ENCODE measurements around the gene DENND5B. TPM values are rescaled to one million over a fixed set of nuclear protein-coding genes. Genes with fewer than 3 reads are reported as not detected.

Gene DENND5B
- total RNA-seq, 1 experiment from 2014 or later = 34.9 TPM

- H3K4me1 ChIP-seq = peaks cover 30% of the 10 kb centered on the region
- Mint-ChIP-seq H3K9me3 (ENCODE audit: unreplicated experiment) (peaks cover 10% of the 10 kb centered on the region), H3K4me3 (ENCODE audit: unreplicated experiment) (peak overlapping the region; percentile 70), H3K4me1 (ENCODE audit: low read depth, unreplicated experiment) (peaks cover 49% of the 10 kb centered on the region), H3K27ac (ENCODE audit: unreplicated experiment) (peak overlapping the region; percentile 100), H3K27me3 (ENCODE audit: insufficient read depth, unreplicated experiment) (no peaks in the 10 kb centered on the region), H3K36me3 (ENCODE audit: insufficient read depth, unreplicated experiment) (peaks cover 44% of the 10 kb centered on the region)
- ChIA-PET CTCF (interaction anchor here (1.0 kb wide), 1 partner anchor 97 kb away, joined by 3 read pairs; no protein-coding TSS in a partner anchor), POLR2A (interaction anchor here (0.9 to 4.1 kb wide), 5 partner anchors 14 to 48 kb away, joined by 3 to 145 read pairs (median 6); partner anchors contain the start of gene SINHCAF)
- no peaks in the 10 kb centered on the region for H3K27me3 ChIP-seq (replicated peaks; ENCODE audit: control insufficient read depth, insufficient read depth, low read length)
- no TSS peak for BruUV-seq (replicated peaks)
- no peaks in the 10 kb centered on the region for H3K9me3 ChIP-seq
- TF ChIP-seq CTCF (IDR thresholded peaks at IDR 0.05; ENCODE audit: insufficient read depth in 1 of 2, low read depth in 1 of 2, low read length in 1 of 2, severe bottlenecking in 1 of 2, unreplicated experiment in 1 of 2) = no peak
- peak; percentile 63 for DNase-seq
- H3K4me3 ChIP-seq (ENCODE audit: low read depth, low read length) = no peak overlapping the region
- H3K36me3 ChIP-seq (ENCODE audit: control insufficient read depth, insufficient read depth, low read length) = no peaks in the 10 kb centered on the region
- intact Hi-C loops (cut with micrococcal nuclease; ENCODE audit: unreplicated experiment) = no loop called here
Observed at GRCh38 chr12:31368666-31369361, 222.1 kb downstream of the DENND5B start.

GRCh38 chr12:31366104-31366621 lies 224.8 kb downstream of the DENND5B start:
- H3K9me3 ChIP-seq = no peaks in the 10 kb centered on the region
- no peak overlapping the region for H3K4me3 ChIP-seq (ENCODE audit: low read depth, low read length)
- H3K27me3 ChIP-seq (replicated peaks; ENCODE audit: control insufficient read depth, insufficient read depth, low read length) = no peaks in the 10 kb centered on the region
- Mint-ChIP-seq H3K27ac (ENCODE audit: unreplicated experiment) (no peak overlapping the region), H3K9me3 (ENCODE audit: unreplicated experiment) (peaks cover 10% of the 10 kb centered on the region), H3K36me3 (ENCODE audit: insufficient read depth, unreplicated experiment) (peaks cover 27% of the 10 kb centered on the region), H3K27me3 (ENCODE audit: insufficient read depth, unreplicated experiment) (no peaks in the 10 kb centered on the region), H3K4me1 (ENCODE audit: low read depth, unreplicated experiment) (peaks cover 60% of the 10 kb centered on the region), H3K4me3 (ENCODE audit: unreplicated experiment) (no peak overlapping the region)
- no peak for TF ChIP-seq CTCF (IDR thresholded peaks at IDR 0.05; ENCODE audit: insufficient read depth in 1 of 2, low read depth in 1 of 2, low read length in 1 of 2, severe bottlenecking in 1 of 2, unreplicated experiment in 1 of 2)
- ChIA-PET CTCF (interaction anchor here (0.6 kb wide), 1 partner anchor 64 kb away, joined by 3 read pairs; no protein-coding TSS in a partner anchor), POLR2A (no interaction called here)
- intact Hi-C loops (cut with micrococcal nuclease; ENCODE audit: unreplicated experiment) = no loop called here
- no peak for DNase-seq
- peaks cover 50% of the 10 kb centered on the region for H3K4me1 ChIP-seq
- no peaks in the 10 kb centered on the region for H3K36me3 ChIP-seq (ENCODE audit: control insufficient read depth, insufficient read depth, low read length)
- no TSS peak for BruUV-seq (replicated peaks)

- no TSS peak for BruUV-seq (replicated peaks)
- DNase-seq = no peak
- ChIA-PET CTCF (interaction anchor here (1.5 to 2.0 kb wide), 3 partner anchors 38 to 92 kb away, joined by 6 to 13 read pairs (median 10); partner anchors contain the start of gene SINHCAF), POLR2A (interaction anchor here (2.1 to 2.9 kb wide), 2 partner anchors 38 to 41 kb away, joined by 6 to 37 read pairs; partner anchors contain the start of gene SINHCAF)
- intact Hi-C loops (cut with micrococcal nuclease; ENCODE audit: unreplicated experiment) = loop anchor here (1.0 to 2.0 kb wide), 3 partner anchors 23 to 61 kb away; partner anchors contain the start of gene SINHCAF
- H3K27me3 Mint-ChIP-seq (ENCODE audit: insufficient read depth, unreplicated experiment) = no peaks in the 10 kb centered on the region
- Histone ChIP-seq H3K36me3 (ENCODE audit: control insufficient read depth, insufficient read depth, low read length) (no peaks in the 10 kb centered on the region), H3K4me1 (peaks cover 33% of the 10 kb centered on the region), H3K4me3 (ENCODE audit: low read depth, low read length) (no peak overlapping the region), H3K27me3 (replicated peaks; ENCODE audit: control insufficient read depth, insufficient read depth, low read length) (no peaks in the 10 kb centered on the region), H3K9me3 (no peaks in the 10 kb centered on the region)
- TF ChIP-seq CTCF (IDR thresholded peaks at IDR 0.05; ENCODE audit: insufficient read depth in 1 of 2, low read depth in 1 of 2, low read length in 1 of 2, severe bottlenecking in 1 of 2, unreplicated experiment in 1 of 2) = no peak
- peaks cover 9% of the 10 kb centered on the region for H3K36me3 Mint-ChIP-seq (ENCODE audit: insufficient read depth, unreplicated experiment)
- peak overlapping the region; percentile 82 for H3K27ac Mint-ChIP-seq (ENCODE audit: unreplicated experiment)
- no peak overlapping the region for H3K4me3 Mint-ChIP-seq (ENCODE audit: unreplicated experiment)
- peaks cover 10% of the 10 kb centered on the region for H3K9me3 Mint-ChIP-seq (ENCODE audit: unreplicated experiment)
- H3K4me1 Mint-ChIP-seq (ENCODE audit: low read depth, unreplicated experiment) = peaks cover 38% of the 10 kb centered on the region
Observed at GRCh38 chr12:31363831-31364230, 227.1 kb downstream of the DENND5B start.

Measured in Caco-2 (cell line).